HL-60 (cell line): Measurements from ENCODE around the gene ICOS.

ENCODE experiments used
- GABPA ChIP-seq: IDR thresholded peaks from 2 replicates; pipeline ENCODE4 v1.6.1; 2012; ENCODE audit warnings: low read depth
- TF ChIP-seq, protein P1 (sequence below): IDR thresholded peaks from one replicate; pipeline ENCODE4 v1.5.1; 2011; ENCODE audit warnings: low read length, control low read depth, inconsistent platforms; ENCODE audit not compliant: insufficient read depth
- TF ChIP-seq, protein P2 (sequence below): IDR thresholded peaks from 2 replicates; pipeline ENCODE4 v1.6.1; 2012; ENCODE audit warnings: low read depth; ENCODE audit not compliant: insufficient replicate concordance

DNA sequence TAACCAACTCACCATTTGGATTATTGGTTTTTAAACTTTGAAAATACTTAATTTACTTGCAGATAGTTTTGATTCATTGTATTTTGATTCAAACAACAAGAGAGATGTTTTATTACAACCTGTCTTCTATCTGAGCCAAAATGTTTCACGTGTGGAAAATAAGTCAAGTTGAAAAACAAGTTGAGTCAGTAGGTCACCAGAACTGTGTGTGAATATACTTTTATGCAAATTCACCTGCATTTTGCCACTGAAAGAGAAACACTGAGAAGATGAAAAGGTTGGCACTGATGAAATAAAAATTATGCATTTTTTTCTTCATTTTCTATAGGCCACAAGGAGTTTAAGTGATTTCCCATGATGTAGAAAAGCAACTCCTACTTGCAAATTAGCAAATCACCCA is 68.3 kb downstream of the ICOS start:
- TF ChIP-seq, protein P1, sequence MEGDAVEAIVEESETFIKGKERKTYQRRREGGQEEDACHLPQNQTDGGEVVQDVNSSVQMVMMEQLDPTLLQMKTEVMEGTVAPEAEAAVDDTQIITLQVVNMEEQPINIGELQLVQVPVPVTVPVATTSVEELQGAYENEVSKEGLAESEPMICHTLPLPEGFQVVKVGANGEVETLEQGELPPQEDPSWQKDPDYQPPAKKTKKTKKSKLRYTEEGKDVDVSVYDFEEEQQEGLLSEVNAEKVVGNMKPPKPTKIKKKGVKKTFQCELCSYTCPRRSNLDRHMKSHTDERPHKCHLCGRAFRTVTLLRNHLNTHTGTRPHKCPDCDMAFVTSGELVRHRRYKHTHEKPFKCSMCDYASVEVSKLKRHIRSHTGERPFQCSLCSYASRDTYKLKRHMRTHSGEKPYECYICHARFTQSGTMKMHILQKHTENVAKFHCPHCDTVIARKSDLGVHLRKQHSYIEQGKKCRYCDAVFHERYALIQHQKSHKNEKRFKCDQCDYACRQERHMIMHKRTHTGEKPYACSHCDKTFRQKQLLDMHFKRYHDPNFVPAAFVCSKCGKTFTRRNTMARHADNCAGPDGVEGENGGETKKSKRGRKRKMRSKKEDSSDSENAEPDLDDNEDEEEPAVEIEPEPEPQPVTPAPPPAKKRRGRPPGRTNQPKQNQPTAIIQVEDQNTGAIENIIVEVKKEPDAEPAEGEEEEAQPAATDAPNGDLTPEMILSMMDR: no peak
- TF ChIP-seq GABPA: no peak
- TF ChIP-seq, protein P2, sequence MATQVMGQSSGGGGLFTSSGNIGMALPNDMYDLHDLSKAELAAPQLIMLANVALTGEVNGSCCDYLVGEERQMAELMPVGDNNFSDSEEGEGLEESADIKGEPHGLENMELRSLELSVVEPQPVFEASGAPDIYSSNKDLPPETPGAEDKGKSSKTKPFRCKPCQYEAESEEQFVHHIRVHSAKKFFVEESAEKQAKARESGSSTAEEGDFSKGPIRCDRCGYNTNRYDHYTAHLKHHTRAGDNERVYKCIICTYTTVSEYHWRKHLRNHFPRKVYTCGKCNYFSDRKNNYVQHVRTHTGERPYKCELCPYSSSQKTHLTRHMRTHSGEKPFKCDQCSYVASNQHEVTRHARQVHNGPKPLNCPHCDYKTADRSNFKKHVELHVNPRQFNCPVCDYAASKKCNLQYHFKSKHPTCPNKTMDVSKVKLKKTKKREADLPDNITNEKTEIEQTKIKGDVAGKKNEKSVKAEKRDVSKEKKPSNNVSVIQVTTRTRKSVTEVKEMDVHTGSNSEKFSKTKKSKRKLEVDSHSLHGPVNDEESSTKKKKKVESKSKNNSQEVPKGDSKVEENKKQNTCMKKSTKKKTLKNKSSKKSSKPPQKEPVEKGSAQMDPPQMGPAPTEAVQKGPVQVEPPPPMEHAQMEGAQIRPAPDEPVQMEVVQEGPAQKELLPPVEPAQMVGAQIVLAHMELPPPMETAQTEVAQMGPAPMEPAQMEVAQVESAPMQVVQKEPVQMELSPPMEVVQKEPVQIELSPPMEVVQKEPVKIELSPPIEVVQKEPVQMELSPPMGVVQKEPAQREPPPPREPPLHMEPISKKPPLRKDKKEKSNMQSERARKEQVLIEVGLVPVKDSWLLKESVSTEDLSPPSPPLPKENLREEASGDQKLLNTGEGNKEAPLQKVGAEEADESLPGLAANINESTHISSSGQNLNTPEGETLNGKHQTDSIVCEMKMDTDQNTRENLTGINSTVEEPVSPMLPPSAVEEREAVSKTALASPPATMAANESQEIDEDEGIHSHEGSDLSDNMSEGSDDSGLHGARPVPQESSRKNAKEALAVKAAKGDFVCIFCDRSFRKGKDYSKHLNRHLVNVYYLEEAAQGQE: no peak
